VCaP (cell line): Measurements from ENCODE around the gene LYSMD1.

Experiments
- H3K27ac ChIP-seq: fragments of 450-650 bp; 2 replicates; pipeline ENCODE4 v1.5.1; 2017
- CTCF ChIP-seq: fragments of 450-650 bp; conservative IDR thresholded peaks from 2 replicates; pipeline ENCODE4 v1.5.1; 2017; ENCODE audit warnings: mild to moderate bottlenecking, moderate library complexity

The LYSMD1 gene

GRCh38 chr1:151165738-151166504, at the start of gene LYSMD1, which contains the start of gene SCNM1:
Gene LYSMD1, minus strand, starts transcription at chr1:151165902. Its CDS starts 644 bp downstream, at chr1:151165258.
Gene SCNM1, plus strand, starts transcription at chr1:151166144. Its CDS starts 9 bp downstream, at chr1:151166153.
- TF ChIP-seq CTCF: no peak
- H3K27ac ChIP-seq: peak within 1 kb of the TSS; percentile 87

GRCh38 chr1:151213560-151213959, 47.9 kb upstream of the LYSMD1 start:
- H3K27ac ChIP-seq: no peak overlapping the region
- TF ChIP-seq CTCF: no peak

- peak overlapping the region; percentile 7 for H3K27ac ChIP-seq
These were observed 46.4 kb upstream of the LYSMD1 start for GRCh38 chr1:151211972-151212705.

GRCh38 chr1:151210830-151211229, 45.1 kb upstream of the LYSMD1 start:
- peak overlapping the region; percentile 7; the same call in 1 of the 2 replicates for H3K27ac ChIP-seq
- TF ChIP-seq CTCF: no peak

More at GRCh38 chr1:151211972-151212705, 46.4 kb upstream of the LYSMD1 start:
- TF ChIP-seq CTCF: no peak

GRCh38 chr1:151205381-151205965, 39.8 kb upstream of the LYSMD1 start:
- H3K27ac ChIP-seq: peak overlapping the region; percentile 93

- no peak for TF ChIP-seq CTCF
- H3K27ac ChIP-seq: peak overlapping the region; percentile 93
These were observed 34.3 kb upstream of the LYSMD1 start for GRCh38 chr1:151199873-151200581.

GRCh38 chr1:151198254-151199127, 32.8 kb upstream of the LYSMD1 start, which contains the start of gene PIP5K1A:
Gene PIP5K1A, plus strand, starts transcription at chr1:151198552. Its CDS starts 445 bp downstream, at chr1:151198997.
- peak within 1 kb of the TSS; percentile 93 for H3K27ac ChIP-seq
- TF ChIP-seq CTCF: no peak
